ENCODE data around the gene PATJ. TPM values are rescaled to one million over a fixed set of nuclear protein-coding genes. Genes with fewer than 3 reads are reported as not detected.
A peak's percentile ranks its signal among the peaks of the same experiment; 100 is the strongest.

The PATJ gene
- total and polyA plus RNA-seq, 10 donors = 2.3 to 32.2 (median 17.7) TPM

DNA sequence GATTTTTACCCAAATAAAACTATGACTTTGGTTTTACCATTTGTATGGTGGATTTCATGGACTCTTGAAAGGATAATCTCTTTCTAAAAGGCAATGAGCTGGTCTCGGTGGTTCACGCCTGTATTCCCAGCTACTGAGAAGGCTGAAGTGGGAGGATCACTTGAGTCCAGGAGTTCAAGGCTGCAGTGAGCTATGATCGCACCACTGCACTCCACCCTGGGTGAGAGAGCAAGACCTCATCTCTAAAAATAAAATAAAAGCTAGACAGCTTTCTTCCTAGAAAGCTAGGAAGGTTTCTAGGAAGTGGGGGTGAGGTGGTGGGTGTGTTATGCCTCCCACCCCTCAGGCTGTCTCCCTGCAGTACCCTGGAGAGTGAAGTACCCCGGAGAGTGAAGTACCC is 398.4 kb downstream of the PATJ start:
- 71 to 85% (median 82%) methylated on average over 4 of the region's 4 CpGs for WGBS, 5 donors

DNA sequence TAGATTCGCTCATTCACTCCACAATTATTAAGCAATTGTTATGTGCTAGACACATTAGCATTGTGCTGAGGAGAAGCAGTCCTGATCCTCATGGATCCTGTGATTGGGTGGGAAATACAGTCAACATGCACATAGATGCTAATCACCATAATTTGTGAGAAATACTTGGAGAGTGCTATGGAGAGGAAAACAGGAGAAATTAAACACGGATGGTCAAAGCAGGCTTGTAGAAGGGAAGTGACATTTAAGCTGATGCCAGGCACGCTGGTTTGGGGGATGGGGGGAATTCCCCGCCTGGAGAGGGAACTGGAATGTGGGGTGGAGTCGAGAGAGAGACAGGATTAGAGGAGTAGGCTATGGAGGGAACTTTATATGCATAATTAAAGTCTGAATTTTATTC is 400.2 kb downstream of the PATJ start:
- intact Hi-C loops (cut with DNase I; ENCODE audit: low total_unique reads) = no loop called here
- no peaks in the 10 kb centered on the region for H3K36me3 ChIP-seq
- no peaks in the 10 kb centered on the region for H3K27me3 ChIP-seq (replicated peaks in 1 of 7)
- H3K4me3 ChIP-seq = no peak overlapping the region
- no peaks in the 10 kb centered on the region for H3K9me3 ChIP-seq
- no peak for DNase-seq
- no peak overlapping the region for H3K27ac ChIP-seq
- no peaks in the 10 kb centered on the region for H3K4me1 ChIP-seq
- WGBS, 5 donors = 32 to 56% (median 47%) methylated on average over 5 of the region's 5 CpGs
- TF ChIP-seq, protein P1, sequence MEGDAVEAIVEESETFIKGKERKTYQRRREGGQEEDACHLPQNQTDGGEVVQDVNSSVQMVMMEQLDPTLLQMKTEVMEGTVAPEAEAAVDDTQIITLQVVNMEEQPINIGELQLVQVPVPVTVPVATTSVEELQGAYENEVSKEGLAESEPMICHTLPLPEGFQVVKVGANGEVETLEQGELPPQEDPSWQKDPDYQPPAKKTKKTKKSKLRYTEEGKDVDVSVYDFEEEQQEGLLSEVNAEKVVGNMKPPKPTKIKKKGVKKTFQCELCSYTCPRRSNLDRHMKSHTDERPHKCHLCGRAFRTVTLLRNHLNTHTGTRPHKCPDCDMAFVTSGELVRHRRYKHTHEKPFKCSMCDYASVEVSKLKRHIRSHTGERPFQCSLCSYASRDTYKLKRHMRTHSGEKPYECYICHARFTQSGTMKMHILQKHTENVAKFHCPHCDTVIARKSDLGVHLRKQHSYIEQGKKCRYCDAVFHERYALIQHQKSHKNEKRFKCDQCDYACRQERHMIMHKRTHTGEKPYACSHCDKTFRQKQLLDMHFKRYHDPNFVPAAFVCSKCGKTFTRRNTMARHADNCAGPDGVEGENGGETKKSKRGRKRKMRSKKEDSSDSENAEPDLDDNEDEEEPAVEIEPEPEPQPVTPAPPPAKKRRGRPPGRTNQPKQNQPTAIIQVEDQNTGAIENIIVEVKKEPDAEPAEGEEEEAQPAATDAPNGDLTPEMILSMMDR (IDR thresholded peaks at IDR 0.05 in 8 of 11, conservative IDR thresholded peaks at IDR 0.05 in 3 of 11) = no peak
- no peak for TF ChIP-seq POLR2AphosphoS5 (IDR thresholded peaks at IDR 0.05)
- TF ChIP-seq POLR2A (IDR thresholded peaks at IDR 0.05) = no peak

More for the DNA sequence above, 398.4 kb downstream of the PATJ start:
- no peak for DNase-seq
- Histone ChIP-seq H3K9me3 (no peaks in the 10 kb centered on the region), H3K27me3 (replicated peaks in 1 of 7) (no peaks in the 10 kb centered on the region), H3K36me3 (no peaks in the 10 kb centered on the region), H3K27ac (no peak overlapping the region), H3K4me1 (no peaks in the 10 kb centered on the region), H3K4me3 (no peak overlapping the region)
- intact Hi-C loops (cut with DNase I; ENCODE audit: low total_unique reads) = no loop called here
- TF ChIP-seq POLR2AphosphoS5 (IDR thresholded peaks at IDR 0.05) = no peak

DNA sequence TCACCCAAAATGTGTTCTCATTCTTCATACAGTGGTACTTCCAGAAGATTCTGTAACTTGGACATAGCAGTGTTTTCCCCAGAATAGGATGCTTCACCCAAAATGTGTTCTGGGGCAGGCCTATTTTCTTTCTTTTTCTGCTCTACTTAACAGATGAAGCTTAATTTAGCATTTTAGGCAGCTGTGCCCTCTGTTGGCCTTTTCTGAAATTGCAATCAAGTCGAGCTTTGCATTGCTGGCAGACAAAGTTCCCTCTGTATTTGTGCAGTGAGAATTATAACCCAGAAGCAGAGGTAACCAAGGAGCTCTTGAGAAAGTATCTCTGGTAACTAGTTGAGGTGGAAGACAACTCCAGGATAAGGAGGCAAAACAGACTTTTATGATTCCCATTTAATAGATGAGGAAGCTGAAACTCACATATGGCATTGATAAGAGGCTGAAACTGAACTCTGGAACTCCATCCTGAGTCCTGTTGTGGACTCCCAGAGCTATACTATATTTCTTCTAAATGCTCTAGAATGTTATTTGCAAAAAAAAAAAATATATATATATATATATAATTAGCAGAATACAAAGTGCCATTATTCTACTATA is 402.1 kb downstream of the PATJ start:
- Histone ChIP-seq H3K27me3 (replicated peaks in 1 of 7) (no peaks in the 10 kb centered on the region), H3K9me3 (no peaks in the 10 kb centered on the region), H3K4me3 (no peak overlapping the region), H3K27ac (no peak overlapping the region), H3K4me1 (no peaks in the 10 kb centered on the region), H3K36me3 (peaks cover 0 to 14% (median 9%) of the 10 kb centered on the region in 6 donors)
- TF ChIP-seq POLR2AphosphoS5 (IDR thresholded peaks at IDR 0.05) (no peak), POLR2A (IDR thresholded peaks at IDR 0.05) (no peak)
- TF ChIP-seq, protein P1 (IDR thresholded peaks at IDR 0.05 in 8 of 11, conservative IDR thresholded peaks at IDR 0.05 in 3 of 11) = peak in 10 of 11 experiments; percentile 15 to 70 (median 52)
- WGBS, 5 donors = 0 to 5% (median 0%) methylated on average over 1 of the region's 1 CpG
- DNase-seq = no peak
- intact Hi-C loops (cut with DNase I; ENCODE audit: low total_unique reads) = no loop called here

DNA sequence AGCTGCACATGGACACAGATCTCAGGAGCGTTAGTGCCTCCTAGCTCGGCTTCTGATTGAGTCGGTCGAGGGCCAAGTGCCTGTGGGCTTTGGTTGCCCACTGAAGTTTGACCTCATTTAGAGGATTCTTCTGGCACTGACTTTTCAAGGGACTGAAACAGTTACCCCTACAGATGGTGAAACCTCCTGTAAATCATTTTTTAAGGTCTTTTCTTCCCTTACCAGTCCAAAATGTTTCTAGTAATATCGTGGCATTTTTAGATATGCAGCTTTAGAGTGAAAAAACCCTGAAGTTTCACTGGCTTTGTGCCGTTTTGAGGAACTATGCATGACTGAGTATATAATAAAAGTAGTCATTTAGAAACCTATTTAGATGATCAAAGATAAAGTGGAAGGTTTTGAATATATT is 417.7 kb downstream of the PATJ start:
- WGBS, 5 donors = 65 to 77% (median 73%) methylated on average over 6 of the region's 6 CpGs
- TF ChIP-seq POLR2AphosphoS5 (IDR thresholded peaks at IDR 0.05) = no peak
- TF ChIP-seq POLR2A (IDR thresholded peaks at IDR 0.05) = no peak
- TF ChIP-seq, protein P1 (IDR thresholded peaks at IDR 0.05 in 8 of 11, conservative IDR thresholded peaks at IDR 0.05 in 3 of 11) = no peak
- H3K27me3 ChIP-seq (replicated peaks in 1 of 7) = no peaks in the 10 kb centered on the region
- no peaks in the 10 kb centered on the region for H3K4me1 ChIP-seq
- peaks cover 0 to 6% (median 0%) of the 10 kb centered on the region in 6 donors for H3K36me3 ChIP-seq
- no peak for DNase-seq
- H3K9me3 ChIP-seq = no peaks in the 10 kb centered on the region
- H3K27ac ChIP-seq = no peak overlapping the region
- no peak overlapping the region for H3K4me3 ChIP-seq
- intact Hi-C loops (cut with DNase I; ENCODE audit: low total_unique reads) = no loop called here
